AG04449 (cell line): ENCODE measurements around the gene C10orf105.

Experiments used
- CTCF ChIA-PET: fragments of 350-600 bp; formaldehyde crosslinking; extraction: SDS; loops from one replicate; lab custom pipeline; 2021; ENCODE audit warnings: antibody characterized with exemption; lab: Yijun Ruan, JAX
- POLR2A ChIA-PET: fragments of 400-600, 350-600 bp; formaldehyde crosslinking; extraction: SDS; loops from one replicate; lab custom pipeline; 2020; ENCODE audit warnings: antibody characterized with exemption, inconsistent platforms; lab: Yijun Ruan, JAX
- DNase-seq: peaks from one replicate; pipeline ENCODE4 v3.0.0-alpha.2; 2010; ENCODE audit warnings: low read depth, low spot score
- H3K4me3 ChIP-seq: 2 replicates; pipeline ENCODE4 v1.5.1; 2011; ENCODE audit warnings: low read depth, mild to moderate bottlenecking, control low read depth, low read length
- TF ChIP-seq, protein P1 (sequence below): IDR thresholded peaks from one replicate; pipeline ENCODE4 v1.5.1; 2011; ENCODE audit warnings: mild to moderate bottlenecking, moderate library complexity, low read length, control low read depth, inconsistent platforms; ENCODE audit not compliant: insufficient read depth; ENCODE audit errors: missing control alignments

Gene C10orf105

DNA sequence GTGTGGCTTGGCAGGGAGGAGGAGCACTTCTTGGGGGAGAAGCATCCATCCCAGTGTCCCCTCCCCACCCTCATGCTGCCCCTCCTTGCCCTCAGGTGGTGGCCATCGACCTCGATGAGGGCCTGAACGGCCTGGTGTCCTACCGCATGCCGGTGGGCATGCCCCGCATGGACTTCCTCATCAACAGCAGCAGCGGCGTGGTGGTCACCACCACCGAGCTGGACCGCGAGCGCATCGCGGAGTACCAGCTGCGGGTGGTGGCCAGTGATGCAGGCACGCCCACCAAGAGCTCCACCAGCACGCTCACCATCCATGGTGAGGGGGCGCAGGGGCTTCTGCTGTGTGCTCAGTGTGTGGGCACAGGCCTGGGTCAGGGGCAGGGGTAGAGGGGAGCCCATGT is 14.8 kb downstream of the C10orf105 start:
- ChIA-PET POLR2A (no interaction called here), CTCF (interaction anchor here (1.1 to 6.2 kb wide), 5 partner anchors 9 to 401 kb away, joined by 3 to 73 read pairs (median 5); partner anchors contain the start of gene SLC29A3)
- TF ChIP-seq, protein P1, sequence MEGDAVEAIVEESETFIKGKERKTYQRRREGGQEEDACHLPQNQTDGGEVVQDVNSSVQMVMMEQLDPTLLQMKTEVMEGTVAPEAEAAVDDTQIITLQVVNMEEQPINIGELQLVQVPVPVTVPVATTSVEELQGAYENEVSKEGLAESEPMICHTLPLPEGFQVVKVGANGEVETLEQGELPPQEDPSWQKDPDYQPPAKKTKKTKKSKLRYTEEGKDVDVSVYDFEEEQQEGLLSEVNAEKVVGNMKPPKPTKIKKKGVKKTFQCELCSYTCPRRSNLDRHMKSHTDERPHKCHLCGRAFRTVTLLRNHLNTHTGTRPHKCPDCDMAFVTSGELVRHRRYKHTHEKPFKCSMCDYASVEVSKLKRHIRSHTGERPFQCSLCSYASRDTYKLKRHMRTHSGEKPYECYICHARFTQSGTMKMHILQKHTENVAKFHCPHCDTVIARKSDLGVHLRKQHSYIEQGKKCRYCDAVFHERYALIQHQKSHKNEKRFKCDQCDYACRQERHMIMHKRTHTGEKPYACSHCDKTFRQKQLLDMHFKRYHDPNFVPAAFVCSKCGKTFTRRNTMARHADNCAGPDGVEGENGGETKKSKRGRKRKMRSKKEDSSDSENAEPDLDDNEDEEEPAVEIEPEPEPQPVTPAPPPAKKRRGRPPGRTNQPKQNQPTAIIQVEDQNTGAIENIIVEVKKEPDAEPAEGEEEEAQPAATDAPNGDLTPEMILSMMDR: no peak
- DNase-seq: no peak
- no peak overlapping the region for H3K4me3 ChIP-seq

DNA sequence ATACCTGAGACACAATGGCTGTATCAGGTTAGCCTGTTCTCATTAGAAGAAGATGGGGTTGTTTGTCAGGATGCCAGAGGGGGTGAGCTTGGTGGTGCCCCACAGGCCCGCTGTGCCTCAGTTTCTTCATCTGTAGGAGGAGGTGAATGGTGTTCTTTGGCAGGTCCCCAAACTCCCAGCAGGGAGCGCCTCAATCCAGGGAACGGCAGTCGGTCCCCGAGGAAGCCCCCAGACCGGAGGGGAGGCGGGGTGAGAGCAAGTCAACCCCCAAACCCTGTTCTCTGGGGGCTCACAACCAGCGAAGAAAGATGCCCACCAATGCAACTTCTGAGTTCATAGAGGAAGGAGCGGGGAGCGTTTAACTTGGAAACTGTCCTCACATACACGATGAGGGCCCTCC is 16.0 kb downstream of the C10orf105 start:
- CTCF ChIA-PET: interaction anchor here (1.1 to 2.4 kb wide), 3 partner anchors 9 to 108 kb away, joined by 3 to 6 read pairs (median 3); no protein-coding TSS in a partner anchor
- TF ChIP-seq, protein P1: no peak
- POLR2A ChIA-PET: no interaction called here
- no peak for DNase-seq
- H3K4me3 ChIP-seq: no peak overlapping the region

DNA sequence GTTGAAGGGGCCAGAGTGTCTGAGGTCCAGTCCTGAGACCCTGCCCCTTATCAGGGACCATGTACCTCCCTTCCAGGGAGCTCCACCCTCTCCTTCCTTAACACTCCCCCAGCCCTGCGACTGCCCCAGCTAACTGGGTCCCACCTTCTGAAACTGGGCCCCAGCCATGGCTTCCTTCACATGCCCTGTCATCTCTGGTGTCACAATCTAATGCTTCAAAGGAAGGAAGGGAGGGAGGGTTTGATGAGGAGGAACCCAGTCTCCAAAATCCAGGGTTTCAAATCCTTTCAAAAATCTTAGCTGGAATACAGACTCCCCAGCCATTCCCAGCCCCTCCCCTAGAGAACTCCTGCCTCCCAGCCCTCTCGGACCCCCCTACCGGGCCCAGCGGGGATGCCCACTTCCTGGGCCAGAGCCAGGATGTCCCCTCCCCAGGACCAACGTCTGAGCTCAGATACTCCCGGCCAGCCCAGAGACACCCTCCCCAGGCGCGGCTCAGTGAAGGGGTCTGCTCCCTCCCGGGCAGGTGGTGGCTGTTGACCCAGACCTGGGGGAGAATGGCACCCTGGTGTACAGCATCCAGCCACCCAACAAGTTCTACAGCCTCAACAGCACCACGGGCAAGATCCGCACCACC is 18.0 kb downstream of the C10orf105 start:
- DNase-seq: no peak
- H3K4me3 ChIP-seq: no peak overlapping the region
- CTCF ChIA-PET: interaction anchor here (1.1 to 2.4 kb wide), 3 partner anchors 11 to 16 kb away, joined by 3 to 6 read pairs (median 3); no protein-coding TSS in a partner anchor
- POLR2A ChIA-PET: no interaction called here
- TF ChIP-seq, protein P1: no peak

DNA sequence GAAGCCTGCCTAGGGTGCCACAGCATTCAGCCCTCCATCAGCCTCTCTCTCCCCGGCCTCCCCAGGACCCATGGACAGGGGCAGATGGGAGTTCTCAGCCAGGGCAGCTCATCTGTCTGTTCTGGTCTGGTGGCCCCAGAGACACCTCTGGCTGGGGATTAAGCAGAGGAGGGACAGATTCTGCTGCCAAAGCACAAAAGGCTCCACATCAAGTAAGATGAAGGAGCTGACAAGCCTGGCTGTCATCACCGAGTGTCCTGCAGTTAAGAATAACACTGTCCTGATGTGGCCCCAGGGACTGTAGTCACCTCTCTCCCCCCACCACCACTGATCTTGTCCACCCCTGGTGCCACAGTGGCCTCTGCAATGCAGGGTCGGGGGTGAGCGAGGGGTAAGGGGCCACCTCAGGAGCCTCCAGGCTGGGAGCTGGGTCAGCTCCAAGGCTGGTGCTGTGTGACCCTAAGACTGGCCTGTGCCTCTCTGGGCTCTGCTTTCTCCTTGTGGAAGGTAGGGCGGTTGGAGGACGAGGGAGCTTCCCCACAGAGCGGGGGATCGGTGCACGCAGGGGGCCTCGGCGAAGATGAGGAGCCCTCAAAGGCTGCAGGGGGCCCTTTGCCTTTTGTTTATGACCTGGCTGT is 18.7 kb downstream of the C10orf105 start:
- DNase-seq: no peak
- ChIA-PET POLR2A (no interaction called here), CTCF (interaction anchor here (1.1 to 1.4 kb wide), 2 partner anchors 10 to 15 kb away, joined by 3 read pairs; no protein-coding TSS in a partner anchor)
- TF ChIP-seq, protein P1: no peak
- no peak overlapping the region for H3K4me3 ChIP-seq

DNA sequence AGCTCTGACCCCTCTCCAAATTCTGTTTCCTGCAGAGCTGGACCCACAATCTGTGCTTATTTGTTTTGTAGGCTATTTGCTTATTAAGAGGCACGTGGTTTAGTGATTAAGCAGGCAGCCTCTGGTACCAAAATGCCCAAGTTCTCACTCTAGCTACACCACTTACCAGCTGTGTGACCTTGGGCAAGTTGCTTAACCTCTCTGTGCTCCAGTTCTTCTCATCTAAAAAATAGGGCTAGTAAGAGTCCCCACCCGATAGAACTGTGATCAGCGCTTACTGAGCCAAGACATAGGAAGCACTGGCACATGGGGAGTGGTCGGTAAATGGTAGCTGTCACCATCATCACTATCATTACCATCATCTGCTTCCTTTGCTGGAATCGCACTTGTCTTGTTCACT is 20.8 kb downstream of the C10orf105 start:
- ChIA-PET POLR2A (no interaction called here), CTCF (interaction anchor here (1.4 to 11.5 kb wide), 8 partner anchors 8 to 382 kb away, joined by 4 to 105 read pairs (median 15); partner anchors contain the start of genes SLC29A3 and VSIR)
- TF ChIP-seq, protein P1: no peak
- H3K4me3 ChIP-seq: no peak overlapping the region
- DNase-seq: no peak
